Measurements from ENCODE around the gene PATJ.
"Not testable (repeated sequence)": the region's sequence is repeated elsewhere in the genome, so short reads cannot be mapped to it uniquely, and the experiment has no call there.

Gene PATJ

GRCh38 chr1:61935516-61935915 is 193.2 kb downstream of the PATJ start:
- Histone ChIP-seq H3K27ac (ENCODE audit: low read depth, low read length) (no peak overlapping the region), H3K9ac (ENCODE audit: low read length) (no peak overlapping the region), H3K9me3 (ENCODE audit: low read length) (no peaks in the 10 kb centered on the region), H3K4me1 (ENCODE audit: insufficient read depth, low read length) (no peaks in the 10 kb centered on the region), H3K4me3 (ENCODE audit: low read depth in 1 of 2, low read length in 2 of 2) (no peak overlapping the region), H3K27me3 (ENCODE audit: control insufficient read depth in 1 of 2, insufficient read depth in 2 of 2, low read length in 2 of 2) (no peaks in the 10 kb centered on the region), H3K36me3 (ENCODE audit: insufficient read depth, low read length) (no peaks in the 10 kb centered on the region)

DNA sequence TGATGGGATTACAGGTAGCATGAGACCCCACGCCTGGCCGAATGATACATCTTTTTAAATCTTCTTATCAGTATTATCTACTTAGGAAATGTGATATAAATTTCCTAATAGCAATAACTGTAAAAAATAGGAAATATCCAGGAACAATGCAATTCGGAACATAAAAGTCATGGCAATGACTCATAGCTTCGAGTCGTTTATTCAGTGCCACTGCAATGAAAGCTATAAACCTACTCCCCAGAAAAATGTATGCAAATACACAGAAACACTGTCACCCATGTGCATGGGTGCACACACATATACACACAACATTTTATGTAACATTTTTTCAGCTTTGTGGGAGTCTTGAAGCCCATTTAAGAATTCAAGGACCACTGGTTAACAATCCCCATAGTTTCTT is 194.6 kb downstream of the PATJ start:
- Histone ChIP-seq H3K27ac (ENCODE audit: low read depth, low read length) (no peak overlapping the region), H3K4me3 (ENCODE audit: low read depth in 1 of 2, low read length in 2 of 2) (no peak overlapping the region), H3K36me3 (ENCODE audit: insufficient read depth, low read length) (no peaks in the 10 kb centered on the region), H3K27me3 (ENCODE audit: control insufficient read depth in 1 of 2, insufficient read depth in 2 of 2, low read length in 2 of 2) (no peaks in the 10 kb centered on the region), H3K9me3 (ENCODE audit: low read length) (no peaks in the 10 kb centered on the region), H3K4me1 (ENCODE audit: insufficient read depth, low read length) (no peaks in the 10 kb centered on the region), H3K9ac (ENCODE audit: low read length) (no peak overlapping the region)

GRCh38 chr1:61941794-61942193 is 199.5 kb downstream of the PATJ start:
- Histone ChIP-seq H3K9ac (ENCODE audit: low read length) (no peak overlapping the region), H3K27ac (ENCODE audit: low read depth, low read length) (no peak overlapping the region), H3K4me3 (ENCODE audit: low read depth in 1 of 2, low read length in 2 of 2) (no peak overlapping the region), H3K27me3 (ENCODE audit: control insufficient read depth in 1 of 2, insufficient read depth in 2 of 2, low read length in 2 of 2) (no peaks in the 10 kb centered on the region), H3K4me1 (ENCODE audit: insufficient read depth, low read length) (no peaks in the 10 kb centered on the region), H3K36me3 (ENCODE audit: insufficient read depth, low read length) (no peaks in the 10 kb centered on the region), H3K9me3 (ENCODE audit: low read length) (no peaks in the 10 kb centered on the region)

DNA sequence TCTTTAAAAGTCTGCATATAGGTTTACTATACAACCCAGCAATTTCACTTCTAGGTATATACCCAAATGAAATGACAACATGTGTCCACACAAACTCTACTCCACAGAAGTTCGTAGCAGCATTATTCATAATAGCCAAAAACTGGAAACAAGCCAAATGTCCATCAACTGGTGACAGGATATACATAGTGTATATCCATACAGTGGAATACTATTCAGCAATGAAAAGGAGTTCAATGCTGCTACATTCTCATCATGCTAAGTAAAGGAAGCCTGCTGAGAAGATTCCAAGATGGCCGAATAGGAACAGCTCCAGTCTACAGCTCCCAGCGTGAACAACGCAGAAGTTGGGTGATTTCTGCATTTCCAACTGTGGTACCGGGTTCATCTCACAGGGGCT is 200.6 kb downstream of the PATJ start:
- no peaks in the 10 kb centered on the region for H3K36me3 ChIP-seq (ENCODE audit: insufficient read depth, low read length)
- no peak overlapping the region for H3K27ac ChIP-seq (ENCODE audit: low read depth, low read length)
- no peak overlapping the region for H3K4me3 ChIP-seq (ENCODE audit: low read depth in 1 of 2, low read length in 2 of 2)
- no peaks in the 10 kb centered on the region for H3K4me1 ChIP-seq (ENCODE audit: insufficient read depth, low read length)
- no peaks in the 10 kb centered on the region for H3K9me3 ChIP-seq (ENCODE audit: low read length)
- H3K9ac ChIP-seq (ENCODE audit: low read length) = no peak overlapping the region
- H3K27me3 ChIP-seq (ENCODE audit: control insufficient read depth in 1 of 2, insufficient read depth in 2 of 2, low read length in 2 of 2) = no peaks in the 10 kb centered on the region

GRCh38 chr1:61948685-61949084 is 206.4 kb downstream of the PATJ start:
- not testable (repeated sequence) for H3K27me3 ChIP-seq (ENCODE audit: control insufficient read depth in 1 of 2, insufficient read depth in 2 of 2, low read length in 2 of 2); H3K9me3 ChIP-seq (ENCODE audit: low read length); H3K4me1 ChIP-seq (ENCODE audit: insufficient read depth, low read length); H3K9ac ChIP-seq (ENCODE audit: low read length); H3K27ac ChIP-seq (ENCODE audit: low read depth, low read length); H3K4me3 ChIP-seq (ENCODE audit: low read depth in 1 of 2, low read length in 2 of 2); H3K36me3 ChIP-seq (ENCODE audit: insufficient read depth, low read length)

- Histone ChIP-seq H3K4me1 (ENCODE audit: insufficient read depth, low read length) (peaks cover 7% of the 10 kb centered on the region), H3K27ac (ENCODE audit: low read depth, low read length) (no peak overlapping the region), H3K36me3 (ENCODE audit: insufficient read depth, low read length) (no peaks in the 10 kb centered on the region), H3K9me3 (ENCODE audit: low read length) (no peaks in the 10 kb centered on the region), H3K27me3 (ENCODE audit: control insufficient read depth in 1 of 2, insufficient read depth in 2 of 2, low read length in 2 of 2) (no peaks in the 10 kb centered on the region), H3K9ac (ENCODE audit: low read length) (no peak overlapping the region), H3K4me3 (ENCODE audit: low read depth in 1 of 2, low read length in 2 of 2) (no peak overlapping the region)
Observed at GRCh38 chr1:61950418-61950817, 208.1 kb downstream of the PATJ start.

- no peak overlapping the region for H3K9ac ChIP-seq (ENCODE audit: low read length)
- H3K4me3 ChIP-seq (ENCODE audit: low read depth in 1 of 2, low read length in 2 of 2) = no peak overlapping the region
- peaks cover 7% of the 10 kb centered on the region for H3K4me1 ChIP-seq (ENCODE audit: insufficient read depth, low read length)
- H3K9me3 ChIP-seq (ENCODE audit: low read length) = no peaks in the 10 kb centered on the region
- no peak overlapping the region for H3K27ac ChIP-seq (ENCODE audit: low read depth, low read length)
- H3K36me3 ChIP-seq (ENCODE audit: insufficient read depth, low read length) = no peaks in the 10 kb centered on the region
- no peaks in the 10 kb centered on the region for H3K27me3 ChIP-seq (ENCODE audit: control insufficient read depth in 1 of 2, insufficient read depth in 2 of 2, low read length in 2 of 2)
Observed at GRCh38 chr1:61951731-61952580, 209.7 kb downstream of the PATJ start.

DNA sequence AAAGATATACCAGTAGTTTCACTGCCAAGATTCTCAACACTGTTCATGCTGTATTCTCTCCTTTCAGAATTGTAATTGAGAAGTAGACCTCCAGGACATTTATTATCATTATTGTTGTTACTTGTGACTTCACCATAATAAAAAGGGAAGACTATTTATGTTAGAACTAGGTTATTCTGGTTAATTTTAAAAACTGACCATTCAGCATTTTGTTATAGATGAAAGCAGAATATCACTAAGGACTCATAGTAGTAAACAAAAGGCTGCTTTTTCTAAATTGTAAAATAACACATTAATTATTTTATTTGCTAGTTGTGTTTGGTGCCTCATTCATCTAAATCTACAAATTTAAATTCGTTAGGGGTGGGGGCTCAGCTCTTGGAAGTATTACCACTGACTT is 210.4 kb downstream of the PATJ start:
- H3K27me3 ChIP-seq (ENCODE audit: control insufficient read depth in 1 of 2, insufficient read depth in 2 of 2, low read length in 2 of 2) = no peaks in the 10 kb centered on the region
- H3K9me3 ChIP-seq (ENCODE audit: low read length) = no peaks in the 10 kb centered on the region
- H3K9ac ChIP-seq (ENCODE audit: low read length) = no peak overlapping the region
- H3K4me3 ChIP-seq (ENCODE audit: low read depth in 1 of 2, low read length in 2 of 2) = no peak overlapping the region
- no peak overlapping the region for H3K27ac ChIP-seq (ENCODE audit: low read depth, low read length)
- peaks cover 7% of the 10 kb centered on the region for H3K4me1 ChIP-seq (ENCODE audit: insufficient read depth, low read length)
- H3K36me3 ChIP-seq (ENCODE audit: insufficient read depth, low read length) = no peaks in the 10 kb centered on the region

DNA sequence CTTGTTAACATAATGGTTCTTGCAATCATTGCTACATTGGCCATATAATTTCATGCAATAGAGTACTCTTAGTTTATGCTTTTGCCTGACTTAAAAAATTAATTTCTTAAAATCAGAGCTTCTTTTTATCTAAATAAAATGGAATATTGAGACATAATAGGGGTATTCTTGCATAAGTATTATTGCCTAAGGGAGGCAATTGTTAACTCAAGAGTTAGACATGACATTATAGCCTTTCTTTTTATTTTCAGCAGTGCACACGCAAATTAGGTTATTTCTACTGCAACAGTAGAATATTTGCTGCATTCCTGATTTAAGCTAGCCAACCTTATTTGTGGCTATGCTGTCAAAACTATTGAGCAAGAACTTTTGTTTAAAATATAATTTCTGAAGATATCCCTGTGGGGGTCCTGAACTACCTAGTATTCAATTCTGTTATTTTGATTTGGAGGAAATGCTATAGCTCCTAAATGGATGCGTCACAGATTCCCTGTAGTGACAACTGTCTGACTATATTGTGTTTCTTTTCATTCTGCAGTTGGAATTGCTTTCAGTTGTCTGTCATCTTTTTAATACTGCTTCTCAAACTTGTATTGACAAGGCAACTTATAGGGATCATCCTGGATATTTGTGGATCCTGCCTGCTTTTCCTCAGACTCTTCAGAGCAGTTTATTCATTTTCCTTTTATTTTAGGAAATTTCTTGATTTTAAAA is 211.0 kb downstream of the PATJ start:
- Histone ChIP-seq H3K27me3 (ENCODE audit: control insufficient read depth in 1 of 2, insufficient read depth in 2 of 2, low read length in 2 of 2) (no peaks in the 10 kb centered on the region), H3K27ac (ENCODE audit: low read depth, low read length) (no peak overlapping the region), H3K4me1 (ENCODE audit: insufficient read depth, low read length) (peaks cover 7% of the 10 kb centered on the region), H3K4me3 (ENCODE audit: low read depth in 1 of 2, low read length in 2 of 2) (no peak overlapping the region), H3K36me3 (ENCODE audit: insufficient read depth, low read length) (no peaks in the 10 kb centered on the region), H3K9ac (ENCODE audit: low read length) (no peak overlapping the region), H3K9me3 (ENCODE audit: low read length) (no peaks in the 10 kb centered on the region)

DNA sequence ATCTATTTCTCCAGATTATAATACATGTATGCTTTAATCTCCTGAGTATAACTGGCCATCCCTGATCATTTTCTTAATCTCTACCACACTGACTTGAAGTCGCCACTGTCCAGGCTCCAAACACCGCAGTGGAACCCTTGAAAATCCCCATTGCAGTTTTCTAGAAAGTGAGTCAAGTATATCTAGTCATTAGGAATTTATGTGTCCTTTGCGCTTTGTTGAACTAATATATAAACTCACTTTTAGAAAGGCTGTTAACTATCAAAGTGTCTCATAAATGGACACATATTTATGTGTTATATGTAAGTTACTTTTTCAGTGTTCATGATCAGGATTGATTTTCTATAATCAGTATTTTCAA is 211.5 kb downstream of the PATJ start:
- H3K9me3 ChIP-seq (ENCODE audit: low read length) = no peaks in the 10 kb centered on the region
- H3K4me3 ChIP-seq (ENCODE audit: low read depth in 1 of 2, low read length in 2 of 2) = no peak overlapping the region
- no peaks in the 10 kb centered on the region for H3K36me3 ChIP-seq (ENCODE audit: insufficient read depth, low read length)
- H3K27ac ChIP-seq (ENCODE audit: low read depth, low read length) = no peak overlapping the region
- no peak overlapping the region for H3K9ac ChIP-seq (ENCODE audit: low read length)
- H3K27me3 ChIP-seq (ENCODE audit: control insufficient read depth in 1 of 2, insufficient read depth in 2 of 2, low read length in 2 of 2) = no peaks in the 10 kb centered on the region
- H3K4me1 ChIP-seq (ENCODE audit: insufficient read depth, low read length) = peaks cover 7% of the 10 kb centered on the region

GRCh38 chr1:61955261-61955660 is 213.0 kb downstream of the PATJ start:
- H3K9ac ChIP-seq (ENCODE audit: low read length) = no peak overlapping the region
- H3K4me1 ChIP-seq (ENCODE audit: insufficient read depth, low read length) = peaks cover 7% of the 10 kb centered on the region
- H3K36me3 ChIP-seq (ENCODE audit: insufficient read depth, low read length) = no peaks in the 10 kb centered on the region
- no peak overlapping the region for H3K27ac ChIP-seq (ENCODE audit: low read depth, low read length)
- no peaks in the 10 kb centered on the region for H3K9me3 ChIP-seq (ENCODE audit: low read length)
- no peak overlapping the region for H3K4me3 ChIP-seq (ENCODE audit: low read depth in 1 of 2, low read length in 2 of 2)
- no peaks in the 10 kb centered on the region for H3K27me3 ChIP-seq (ENCODE audit: control insufficient read depth in 1 of 2, insufficient read depth in 2 of 2, low read length in 2 of 2)

Measured in muscle layer of colon (tissue), 2 donors.